Spleen (tissue), 13 donors: Measurements from ENCODE around the gene INSM1. TPM values are rescaled to one million over a fixed set of nuclear protein-coding genes. Genes with fewer than 3 reads are reported as not detected.
A peak's percentile ranks its signal among the peaks of the same experiment; 100 is the strongest.

Experiments used
- DNase-seq: peaks from one replicate; pipeline ENCODE4 v3.0.0-alpha.2; 2020
- H3K27ac ChIP-seq, 8 donors: fragments of 200-600 bp; sonication (generic) in 7 of 8; 1 replicate in 4 of 8; 2 replicates in 4 of 8; pipeline versions ENCODE4 v1.5.0 to v1.8.0; 2016 to 2021; ENCODE audit warnings: inconsistent platforms in 4 of 8, mild to moderate bottlenecking in 4 of 8, moderate library complexity in 1 of 8
- H3K27me3 ChIP-seq, 7 donors: fragments of 200-600 bp; sonication (generic) in 6 of 7; replicated peaks in 1 of 7; 1 replicate in 4 of 7; 2 replicates in 3 of 7; pipeline versions ENCODE4 v1.5.0 to v1.8.0; 2016 to 2021; ENCODE audit warnings: inconsistent platforms in 3 of 7, mild to moderate bottlenecking in 1 of 7
- H3K36me3 ChIP-seq, 6 donors: fragments of 200-600 bp; sonication (generic) in 5 of 6; 1 replicate in 4 of 6; 2 replicates in 2 of 6; pipeline versions ENCODE4 v1.5.0 to v1.8.0; 2016 to 2021; ENCODE audit warnings: inconsistent platforms in 2 of 6
- H3K4me1 ChIP-seq, 6 donors: fragments of 200-600 bp; sonication (generic) in 5 of 6; 1 replicate in 3 of 6; 2 replicates in 3 of 6; pipeline versions ENCODE4 v1.5.0 to v1.8.0; 2016 to 2021; ENCODE audit warnings: inconsistent platforms in 3 of 6
- H3K4me3 ChIP-seq, 8 donors: fragments of 200-600 bp; sonication (generic) in 7 of 8; 1 replicate in 4 of 8; 2 replicates in 4 of 8; pipeline versions ENCODE4 v1.5.0 to v1.8.0; 2016 to 2021; ENCODE audit warnings: inconsistent platforms in 4 of 8, mild to moderate bottlenecking in 4 of 8, moderate library complexity in 2 of 8
- H3K9me3 ChIP-seq, 8 donors: fragments of 200-600 bp; sonication (generic) in 7 of 8; 1 replicate in 4 of 8; 2 replicates in 4 of 8; pipeline versions ENCODE4 v1.5.0 to v1.8.0; 2016 to 2021; ENCODE audit warnings: inconsistent platforms in 4 of 8
- CTCF ChIP-seq, 11 experiments: fragments of 200-600 bp in 7 of 11; fragments of 450-650 bp in 4 of 11; sonication (generic) in 4 of 11; IDR thresholded peaks in 8 of 11; conservative IDR thresholded peaks in 3 of 11; 1 replicate in 7 of 11; 2 replicates in 4 of 11; pipeline versions ENCODE4 v1.4.0 to v1.8.0; 2016 to 2021; ENCODE audit warnings: antibody characterized with exemption in 11 of 11, inconsistent platforms in 4 of 11, mild to moderate bottlenecking in 1 of 11
- POLR2A ChIP-seq, 3 donors: fragments of 450-650 bp; IDR thresholded peaks; one replicate each; pipeline ENCODE4 v1.5.1; 2017; ENCODE audit warnings: antibody characterized with exemption in 3 of 3, mild to moderate bottlenecking in 1 of 3
- POLR2AphosphoS5 ChIP-seq, 3 donors: sonication (generic); formaldehyde crosslinking; IDR thresholded peaks; one replicate each; pipeline ENCODE4 v1.5.1; 2017; ENCODE audit warnings: antibody characterized with exemption in 3 of 3
- WGBS, 5 donors: extraction: QIAGEN DNeasy Blood & Tissue Kit in 3 of 5; methylation state at CpG; one replicate each; pipeline versions ENCODE4 v1.1.5 to v1.1.7; 2013 to 2018; 5-methylcytosine and 5-hydroxymethylcytosine counted together
- intact Hi-C: fragments of 100-400 bp; cut with DNase I; formaldehyde crosslinking; loops from one replicate; pipeline ENCODE4 v1.15.0; 2023; ENCODE audit warnings: low total_unique reads
- long read RNA-seq, 2 donors: transcript quantifications; one replicate each; lab custom pipeline, GENCODE V29; 2026
- polyA plus RNA-seq, 3 donors: library from polyadenylated mRNA; stranded (reverse); fragments of 200-250 nt; gene quantifications; one replicate each; pipeline ENCODE4 v1.2.1, GENCODE V29; 2013
- total RNA-seq, 7 donors: library from RNA; depleted of rRNA in 3 of 7; stranded (reverse); fragments of >200 nt in 3 of 7; fragmentation: NEBNext Ultra II Directional in 4 of 7; extraction: Animal tissue kit (Norgen Biotek cat#: 25700) in 4 of 7; gene quantifications; one replicate each; pipeline versions ENCODE4 v1.1.0 to v1.2.1, GENCODE V29; 2016 to 2021
- donor health status: healthy with polysubstance abuse.
- donor health status: DM: no; HTN: no; CAD: no; lungs with moderate emphysema.
- donor health status: DM: no; HTN: no; CAD: no.
- donor health status: Bipolar disorder and iron deficiency.
- donor health status: healthy.
- donor health status: DM: no; HTN: no; CAD: no.
- donor health status: DM: yes; HTN: yes; CAD: no.

The INSM1 gene, protein sequence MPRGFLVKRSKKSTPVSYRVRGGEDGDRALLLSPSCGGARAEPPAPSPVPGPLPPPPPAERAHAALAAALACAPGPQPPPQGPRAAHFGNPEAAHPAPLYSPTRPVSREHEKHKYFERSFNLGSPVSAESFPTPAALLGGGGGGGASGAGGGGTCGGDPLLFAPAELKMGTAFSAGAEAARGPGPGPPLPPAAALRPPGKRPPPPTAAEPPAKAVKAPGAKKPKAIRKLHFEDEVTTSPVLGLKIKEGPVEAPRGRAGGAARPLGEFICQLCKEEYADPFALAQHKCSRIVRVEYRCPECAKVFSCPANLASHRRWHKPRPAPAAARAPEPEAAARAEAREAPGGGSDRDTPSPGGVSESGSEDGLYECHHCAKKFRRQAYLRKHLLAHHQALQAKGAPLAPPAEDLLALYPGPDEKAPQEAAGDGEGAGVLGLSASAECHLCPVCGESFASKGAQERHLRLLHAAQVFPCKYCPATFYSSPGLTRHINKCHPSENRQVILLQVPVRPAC
- under 1 TPM in 4 of 7 donors, not detected in 3; 0.15 to 0.41 (median 0.29) TPM for total RNA-seq
- under 1 TPM; 0.22 to 0.59 (median 0.46) TPM for polyA plus RNA-seq
- long read RNA-seq, donor 1 = 0 reads
- long read RNA-seq, donor 2, transcript INSM1-201 (1 exons, 2,829 nt) = major isoform, 8 of 8 reads
- long read RNA-seq, donor 2, partial matches to known transcripts = 0 of 8 reads
- long read RNA-seq, donor 2, other reads (novel, unspliced or antisense) = 0 of 8 reads

DNA sequence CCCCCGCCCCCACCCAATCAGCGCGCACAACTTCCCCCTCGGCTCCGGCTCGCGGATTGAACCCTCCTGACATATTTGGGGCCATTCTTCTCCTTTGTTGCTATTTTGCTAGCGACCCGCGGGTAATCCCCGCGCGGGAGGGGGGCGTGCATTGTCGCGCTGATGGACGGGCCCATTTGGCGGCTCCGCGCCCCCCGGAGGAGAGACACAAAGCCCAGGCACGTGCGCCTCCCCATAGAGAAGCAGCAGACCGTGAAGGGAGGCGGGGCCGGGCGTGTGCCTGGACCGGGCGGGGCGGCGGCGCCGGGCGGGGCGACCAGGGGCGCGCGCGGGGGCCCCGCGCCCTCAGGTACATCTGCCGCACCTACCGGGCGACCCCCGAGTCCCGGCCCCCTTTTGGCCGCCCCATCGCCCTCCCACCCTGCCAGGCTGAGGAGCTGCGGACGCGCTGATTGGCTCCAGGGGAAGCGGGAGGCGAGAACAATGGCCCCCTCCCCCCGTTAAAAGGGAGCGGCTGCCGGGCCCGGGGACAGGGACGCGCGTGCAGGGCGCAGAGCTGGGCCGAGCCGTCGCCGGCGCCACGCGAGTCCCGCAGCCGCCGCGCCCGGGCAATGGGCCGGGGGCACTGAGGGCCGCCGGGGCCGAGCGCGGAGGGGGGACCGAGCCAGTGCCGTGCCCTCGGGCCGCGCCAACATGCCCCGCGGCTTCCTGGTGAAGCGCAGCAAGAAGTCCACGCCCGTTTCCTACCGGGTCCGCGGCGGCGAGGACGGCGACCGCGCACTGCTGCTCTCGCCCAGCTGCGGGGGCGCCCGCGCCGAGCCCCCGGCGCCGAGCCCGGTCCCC lies at the start of gene INSM1:
TSS of gene INSM1 (plus strand) at position 530 of the 843 bp plus-strand sequence. CDS start at position 694, 164 bp downstream.
- peaks cover 16 to 100% (median 88%) of the 10 kb centered on the region in 7 donors for H3K27me3 ChIP-seq
- no peak for TF ChIP-seq POLR2A (IDR thresholded peaks at IDR 0.05)
- TF ChIP-seq CTCF (IDR thresholded peaks at IDR 0.05 in 8 of 11, conservative IDR thresholded peaks at IDR 0.05 in 3 of 11) = no peak
- TF ChIP-seq POLR2AphosphoS5 (IDR thresholded peaks at IDR 0.05) = no peak
- no peak within 1 kb of the TSS for H3K27ac ChIP-seq
- H3K4me3 ChIP-seq = peak within 1 kb of the TSS in 7 of 8 donors; percentile 20 to 67 (median 31)
- no peaks in the 10 kb centered on the region for H3K36me3 ChIP-seq
- H3K4me1 ChIP-seq = peaks cover 14 to 61% (median 41%) of the 10 kb centered on the region in 6 donors
- WGBS, 5 donors = 1 to 2% (median 1%) methylated on average over 13 to 108 of the region's 108 CpGs
- no peaks in the 10 kb centered on the region for H3K9me3 ChIP-seq
- no peak for DNase-seq
- intact Hi-C loops = no loop called here

GRCh38 chr20:20318365-20319161 lies 49.3 kb upstream of the INSM1 start:
- no peak for TF ChIP-seq POLR2A (IDR thresholded peaks at IDR 0.05)
- no peak for TF ChIP-seq CTCF (IDR thresholded peaks at IDR 0.05 in 8 of 11, conservative IDR thresholded peaks at IDR 0.05 in 3 of 11)
- TF ChIP-seq POLR2AphosphoS5 (IDR thresholded peaks at IDR 0.05) = no peak
- Histone ChIP-seq H3K9me3 (peaks cover 0 to 7% (median 0%) of the 10 kb centered on the region in 8 donors), H3K4me3 (no peak overlapping the region), H3K27me3 (no peaks in the 10 kb centered on the region), H3K27ac (peak overlapping the region in 2 of 8 donors; percentile 12 to 21), H3K36me3 (no peaks in the 10 kb centered on the region), H3K4me1 (peaks cover 0 to 23% (median 6%) of the 10 kb centered on the region in 6 donors)
- WGBS, 5 donors = 53 to 70% (median 63%) methylated on average over 9 of the region's 9 CpGs
- intact Hi-C loops = no loop called here
- DNase-seq = no peak

GRCh38 chr20:20321134-20321533 lies 46.8 kb upstream of the INSM1 start:
- Histone ChIP-seq H3K27me3 (no peaks in the 10 kb centered on the region), H3K4me3 (no peak overlapping the region), H3K4me1 (peaks cover 0 to 23% (median 6%) of the 10 kb centered on the region in 6 donors), H3K9me3 (peaks cover 0 to 7% (median 0%) of the 10 kb centered on the region in 8 donors), H3K36me3 (no peaks in the 10 kb centered on the region), H3K27ac (no peak overlapping the region)
- no peak for DNase-seq
- intact Hi-C loops = no loop called here
- no peak for TF ChIP-seq POLR2A (IDR thresholded peaks at IDR 0.05)
- 67 to 84% (median 82%) methylated on average over 1 of the region's 1 CpG for WGBS, 5 donors

GRCh38 chr20:20321917-20322316 lies 46.0 kb upstream of the INSM1 start:
- peaks cover 0 to 7% (median 0%) of the 10 kb centered on the region in 8 donors for H3K9me3 ChIP-seq
- no peak overlapping the region for H3K4me3 ChIP-seq
- no peaks in the 10 kb centered on the region for H3K36me3 ChIP-seq
- H3K27me3 ChIP-seq = no peaks in the 10 kb centered on the region
- DNase-seq = no peak
- TF ChIP-seq POLR2AphosphoS5 (IDR thresholded peaks at IDR 0.05) (no peak), POLR2A (IDR thresholded peaks at IDR 0.05) (no peak), CTCF (IDR thresholded peaks at IDR 0.05 in 8 of 11, conservative IDR thresholded peaks at IDR 0.05 in 3 of 11) (no peak)
- H3K4me1 ChIP-seq = peaks cover 0 to 22% (median 6%) of the 10 kb centered on the region in 6 donors
- 92 to 100% (median 94%) methylated on average over 1 of the region's 1 CpG for WGBS, 5 donors
- intact Hi-C loops = no loop called here
- H3K27ac ChIP-seq = no peak overlapping the region
